IMR-90 (cell line): Measurements from ENCODE around the gene ENPP7. TPM values are rescaled to one million over a fixed set of nuclear protein-coding genes. Genes with fewer than 3 reads are reported as not detected.

Source experiments
- ATAC-seq: fragments of 200-7000 bp; cut with Tn5 transposase; 2 replicates; pipeline ENCODE4 v1.9.1; 2020; ENCODE audit warnings: low read depth, mild to moderate bottlenecking, moderate library complexity
- BruUV-seq: library from RNA; stranded (reverse); fragments of 400-500 nt; replicated peaks from 2 replicates; lab custom pipeline; 2021; lab: Mats Ljungman, UMichigan
- CTCF ChIA-PET: fragments of 300-600 bp; formaldehyde crosslinking; extraction: SDS; loops from one replicate; lab custom pipeline; 2021; ENCODE audit warnings: antibody characterized with exemption; lab: Yijun Ruan, JAX
- POLR2A ChIA-PET: fragments of 300-600 bp; sonication (Branson Sonifier 250); formaldehyde crosslinking; loops from one replicate; lab custom pipeline; 2022; ENCODE audit warnings: antibody characterized with exemption; ENCODE audit not compliant: unreplicated experiment; lab: Charles Lee
- DNase-seq: peaks from one replicate; pipeline ENCODE4 v3.0.0; 2013
- H2AFZ ChIP-seq: replicated peaks from 2 replicates; pipeline ENCODE3; 2013; ENCODE audit warnings: low read length, mild to moderate bottlenecking; ENCODE audit not compliant: poor library complexity
- H2AK5ac ChIP-seq: 2 replicates; pipeline ENCODE4 v1.6.1; 2013; ENCODE audit warnings: low read depth, low read length, inconsistent platforms
- H2AK9ac ChIP-seq: replicated peaks from 2 replicates; pipeline ENCODE3; 2013; ENCODE audit warnings: mild to moderate bottlenecking, low read depth, low read length, moderate library complexity; ENCODE audit not compliant: poor library complexity
- H2BK120ac ChIP-seq: 2 replicates; pipeline ENCODE4 v1.6.1; 2013; ENCODE audit warnings: low read depth, low read length, inconsistent platforms
- H2BK15ac ChIP-seq: 3 replicates; pipeline ENCODE4 v1.6.1; 2013; ENCODE audit warnings: low read depth, low read length, inconsistent platforms
- H2BK20ac ChIP-seq: 2 replicates; pipeline ENCODE4 v1.6.1; 2013; ENCODE audit warnings: low read depth, mild to moderate bottlenecking, inconsistent platforms, low read length, moderate library complexity
- H2BK5ac ChIP-seq: 2 replicates; pipeline ENCODE4 v1.6.1; 2013; ENCODE audit warnings: mild to moderate bottlenecking, low read depth, low read length, inconsistent platforms; ENCODE audit not compliant: poor library complexity, severe bottlenecking
- H3K14ac ChIP-seq: replicated peaks from 2 replicates; pipeline ENCODE4 v1.6.1; 2013; ENCODE audit warnings: low read depth, low read length, inconsistent platforms
- H3K18ac ChIP-seq: 2 replicates; pipeline ENCODE4 v1.6.1; 2013; ENCODE audit warnings: low read depth, low read length, control low read depth
- H3K23ac ChIP-seq: 2 replicates; pipeline ENCODE4 v1.6.1; 2013; ENCODE audit warnings: low read depth, low read length, inconsistent platforms
- H3K27ac ChIP-seq: 2 replicates; pipeline ENCODE4 v1.5.1; 2013; ENCODE audit warnings: mild to moderate bottlenecking, control low read depth, low read length; ENCODE audit not compliant: insufficient read depth
- H3K27me3 ChIP-seq: 2 replicates; pipeline ENCODE4 v1.6.1; 2013; ENCODE audit warnings: low read length; ENCODE audit not compliant: control insufficient read depth, insufficient read depth
- H3K36me3 ChIP-seq: 2 replicates; pipeline ENCODE4 v1.6.1; 2013; ENCODE audit warnings: low read length, mixed read lengths; ENCODE audit not compliant: control insufficient read depth, insufficient read depth
- H3K4ac ChIP-seq: 2 replicates; pipeline ENCODE4 v1.6.1; 2013; ENCODE audit warnings: low read depth, low read length, inconsistent platforms
- H3K4me1 ChIP-seq: 2 replicates; pipeline ENCODE4 v1.6.1; 2013; ENCODE audit warnings: low read length, mixed read lengths; ENCODE audit not compliant: control insufficient read depth, insufficient read depth
- H3K4me2 ChIP-seq: 2 replicates; pipeline ENCODE4 v1.6.1; 2013; ENCODE audit warnings: low read depth, mild to moderate bottlenecking, control low read depth, low read length, moderate library complexity
- H3K4me3 ChIP-seq: 2 replicates; pipeline ENCODE4 v1.5.1; 2013; ENCODE audit warnings: low read depth, mild to moderate bottlenecking, control low read depth, low read length, moderate library complexity; ENCODE audit not compliant: insufficient read depth
- H3K56ac ChIP-seq: 2 replicates; pipeline ENCODE4 v1.6.1; 2013; ENCODE audit warnings: low read length, inconsistent platforms; ENCODE audit not compliant: insufficient read depth; ENCODE audit errors: extremely low read depth
- H3K79me1 ChIP-seq, 2 experiments: 2 replicates each; pipeline ENCODE4 v1.6.1; 2013; ENCODE audit warnings: low read length in 2 of 2, inconsistent platforms in 1 of 2, low read depth in 1 of 2
- H3K9ac ChIP-seq: 2 replicates; pipeline ENCODE4 v1.6.1; 2013; ENCODE audit warnings: low read depth, low read length, control low read depth
- H3K9me1 ChIP-seq: 2 replicates; pipeline ENCODE4 v1.6.1; 2013; ENCODE audit warnings: low read length, inconsistent platforms; ENCODE audit not compliant: insufficient read depth
- H3K9me3 ChIP-seq: 2 replicates; pipeline ENCODE4 v1.6.1; 2013; ENCODE audit warnings: low read length; ENCODE audit not compliant: control insufficient read depth, insufficient read depth
- H4K20me1 ChIP-seq: 2 replicates; pipeline ENCODE4 v1.6.1; 2013; ENCODE audit warnings: low read length, inconsistent platforms; ENCODE audit not compliant: insufficient read depth
- H4K5ac ChIP-seq: 2 replicates; pipeline ENCODE4 v1.6.1; 2013; ENCODE audit warnings: mild to moderate bottlenecking, low read depth, low read length, control low read depth
- H4K8ac ChIP-seq, 2 experiments: 2 replicates each; pipeline ENCODE4 v1.6.1; 2013; ENCODE audit warnings: low read depth in 2 of 2, low read length in 2 of 2, control low read depth in 1 of 2, inconsistent platforms in 1 of 2
- H4K91ac ChIP-seq: 2 replicates; pipeline ENCODE4 v1.6.1; 2013; ENCODE audit warnings: low read depth, low read length, inconsistent platforms; ENCODE audit not compliant: insufficient read depth
- BHLHE40 ChIP-seq: fragments of 150-350 bp; IDR thresholded peaks from 2 replicates; pipeline ENCODE4 v1.6.1; 2016; ENCODE audit warnings: mild to moderate bottlenecking, low read depth, low read length
- CEBPB ChIP-seq: IDR thresholded peaks from 2 replicates; pipeline ENCODE4 v1.6.1; 2012; ENCODE audit warnings: low read depth, low read length, improper control_type of control experiment
- CHD1 ChIP-seq: IDR thresholded peaks from 2 replicates; pipeline ENCODE4 v1.6.1; 2012; ENCODE audit warnings: low read depth, low read length, improper control_type of control experiment
- CTCF ChIP-seq: conservative IDR thresholded peaks from 2 replicates; pipeline ENCODE4 v1.5.1; 2012; ENCODE audit warnings: mild to moderate bottlenecking, low read depth, low read length, improper control_type of control experiment
- ELK1 ChIP-seq: fragments of 150-350 bp; IDR thresholded peaks from 2 replicates; pipeline ENCODE4 v1.6.1; 2016; ENCODE audit warnings: low read depth, mild to moderate bottlenecking, low read length, moderate library complexity, borderline replicate concordance
- FOS ChIP-seq: fragments of 150-350 bp; IDR thresholded peaks from 2 replicates; pipeline ENCODE4 v1.6.1; 2016; ENCODE audit warnings: low read depth, low read length
- MAFK ChIP-seq: IDR thresholded peaks from 2 replicates; pipeline ENCODE4 v1.6.1; 2012; ENCODE audit warnings: low read depth, low read length, improper control_type of control experiment
- MAZ ChIP-seq: IDR thresholded peaks from 2 replicates; pipeline ENCODE4 v1.6.1; 2012; ENCODE audit warnings: low read depth, mild to moderate bottlenecking, low read length, improper control_type of control experiment, moderate library complexity, borderline replicate concordance
- MXI1 ChIP-seq: IDR thresholded peaks from 2 replicates; pipeline ENCODE4 v1.6.1; 2012; ENCODE audit warnings: low read depth, mild to moderate bottlenecking, low read length, moderate library complexity, borderline replicate concordance
- NFE2L2 ChIP-seq: fragments of 150-350 bp; IDR thresholded peaks from 2 replicates; pipeline ENCODE4 v1.6.1; 2016; ENCODE audit warnings: low read depth, mild to moderate bottlenecking, low read length
- POLR2A ChIP-seq: IDR thresholded peaks from 2 replicates; pipeline ENCODE4 v1.6.1; 2012; ENCODE audit warnings: mild to moderate bottlenecking, low read depth, low read length
- RCOR1 ChIP-seq: IDR thresholded peaks from 2 replicates; pipeline ENCODE4 v1.6.1; 2012; ENCODE audit warnings: mild to moderate bottlenecking, low read length, improper control_type of control experiment; ENCODE audit not compliant: insufficient replicate concordance
- RFX5 ChIP-seq: IDR thresholded peaks from 2 replicates; pipeline ENCODE4 v1.8.0; 2012; ENCODE audit warnings: low read depth, mild to moderate bottlenecking, low read length, moderate library complexity
- SMC3 ChIP-seq: fragments of 150-350 bp; IDR thresholded peaks from 2 replicates; pipeline ENCODE4 v1.6.1; 2016; ENCODE audit warnings: low read depth, mild to moderate bottlenecking, antibody characterized with exemption, low read length, moderate library complexity
- WGBS, 2 experiments: methylation state at CpG; one replicate each; pipeline versions ENCODE4 v1.1.5 to v1.1.7; 2013; ENCODE audit warnings: missing lambda C conversion rate in 2 of 2; ENCODE audit not compliant: insufficient read length in 1 of 2; ENCODE audit errors: extremely low coverage in 2 of 2; 5-methylcytosine and 5-hydroxymethylcytosine counted together
- dilution Hi-C: fragments of 300-500 bp; cut with HindIII; formaldehyde crosslinking; loops from one replicate; pipeline ENCODE4 v1.14.3; 2018; ENCODE audit warnings: low sequenced_read_pairs; ENCODE audit not compliant: unreplicated experiment
- in situ Hi-C: fragments of 300-500 bp; cut with MboI; formaldehyde crosslinking; loops from 3 replicates; pipeline ENCODE4 v1.14.3; 2019; ENCODE audit warnings: low sequenced_read_pairs, inconsistent platforms, mixed read lengths
- intact Hi-C: fragments of 100-400 bp; cut with micrococcal nuclease; formaldehyde crosslinking; loops from 2 replicates; pipeline ENCODE4 v1.10.0; 2022
- polyA plus RNA-seq, 3 experiments: library from polyadenylated mRNA; depleted of rRNA; stranded (reverse); fragments of >200 nt; gene quantifications; 2 replicates each; pipeline ENCODE4 v1.2.3, GENCODE V29; 2012; ENCODE audit warnings: low replicate concordance in 1 of 3
- total RNA-seq: library from RNA; depleted of rRNA; stranded (reverse); fragments of >200 nt; gene quantifications from 2 replicates; pipeline ENCODE4 v1.2.3, GENCODE V29; 2012

The ENPP7 gene
- total and polyA plus RNA-seq, 2 of the 4 experiments (the other 2 are of a cell fraction) = not detected

DNA sequence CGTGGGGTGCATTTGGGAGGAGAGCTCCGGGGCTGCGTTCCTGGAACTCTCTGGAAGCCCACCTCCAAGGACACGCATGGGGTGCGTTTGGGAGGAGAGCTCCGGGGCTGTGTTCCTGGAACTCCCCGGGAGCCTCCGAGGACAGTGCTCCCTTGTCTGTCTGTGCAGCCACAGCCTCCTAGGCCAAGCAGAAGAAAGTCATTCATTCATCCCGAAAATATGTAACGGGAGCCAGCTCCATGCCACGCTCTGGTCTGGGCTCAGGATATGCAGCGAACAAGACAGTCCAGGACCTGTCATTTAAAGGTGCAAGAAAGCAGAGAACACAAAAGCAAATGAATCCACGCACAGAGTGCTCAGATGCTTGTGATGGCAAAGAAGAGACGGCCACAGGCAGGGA lies 7.9 kb downstream of the ENPP7 start:
- ATAC-seq (no peak), DNase-seq (no peak)
- Histone ChIP-seq H2AFZ (no peak overlapping the region), H3K9me3 (no peaks in the 10 kb centered on the region), H3K4ac (no peak overlapping the region), H3K9me1 (no peaks in the 10 kb centered on the region), H3K4me1 (no peaks in the 10 kb centered on the region), H3K23ac (no peak overlapping the region), H2BK20ac (no peak overlapping the region), H4K20me1 (no peaks in the 10 kb centered on the region), H3K79me1 (no peaks in the 10 kb centered on the region), H3K9ac (no peak overlapping the region), H3K27me3 (peaks cover 63% of the 10 kb centered on the region), H3K4me2 (no peak overlapping the region), H3K18ac (no peak overlapping the region), H2BK120ac (no peak overlapping the region), H4K8ac (no peak overlapping the region), H2AK9ac (no peak overlapping the region), H3K4me3 (no peak overlapping the region), H2BK15ac (no peak overlapping the region), H3K56ac (no peak overlapping the region), H4K5ac (no peak overlapping the region), H3K36me3 (no peaks in the 10 kb centered on the region), H3K27ac (no peak overlapping the region), H4K91ac (no peak overlapping the region), H2AK5ac (no peak overlapping the region), H3K14ac (no peak overlapping the region), H2BK5ac (no peak overlapping the region)
- in situ Hi-C loops = no loop called here
- dilution Hi-C loops = no loop called here
- intact Hi-C loops = no loop called here
- no peak for TF ChIP-seq RCOR1
- TF ChIP-seq RFX5 = no peak
- no peak for TF ChIP-seq CTCF
- TF ChIP-seq NFE2L2 = no peak
- TF ChIP-seq CHD1 = no peak
- no peak for TF ChIP-seq BHLHE40
- no peak for TF ChIP-seq ELK1
- TF ChIP-seq CEBPB = no peak
- TF ChIP-seq SMC3 = no peak
- no peak for TF ChIP-seq FOS
- TF ChIP-seq MAFK = no peak
- no peak for TF ChIP-seq POLR2A
- TF ChIP-seq MXI1 = no peak
- no peak for TF ChIP-seq MAZ
- 81% methylated on average over 11 of the region's 14 CpGs; no CpG with 5 or more reads in 1 of the 2 experiments for WGBS, 2 experiments
- CTCF ChIA-PET = no interaction called here
- POLR2A ChIA-PET = no interaction called here
- BruUV-seq = no TSS peak
